Measurements from ENCODE around the gene JPT1.

DNA sequence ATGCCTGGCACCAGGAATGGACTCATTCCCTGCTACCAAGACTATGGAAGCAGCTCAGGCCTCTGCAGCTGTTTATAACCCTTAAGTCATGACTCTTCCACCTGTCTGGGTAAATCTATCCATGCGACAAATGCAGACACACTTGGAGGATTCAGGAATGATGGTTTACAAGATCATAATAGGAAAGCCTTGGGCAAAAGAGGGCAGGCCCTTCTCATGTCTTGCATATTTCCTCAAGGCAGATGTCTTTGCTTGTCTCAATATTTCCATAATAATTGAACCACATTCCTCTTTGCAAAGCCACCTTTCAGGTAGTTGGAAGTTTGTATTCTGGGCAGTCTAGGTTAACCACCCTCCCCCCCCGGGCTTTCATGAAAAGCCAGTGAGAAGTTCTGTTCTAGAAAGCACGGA, 884 bp upstream of the JPT1 start:
- TF ChIP-seq CTCF (IDR thresholded peaks at IDR 0.05; ENCODE audit: insufficient read depth, low read depth, low read length): no peak
- no peak for TF ChIP-seq EZH2 (IDR thresholded peaks at IDR 0.05; ENCODE audit: insufficient read depth, low read length)
